ENCODE measurements around the gene FXYD1.

DNA sequence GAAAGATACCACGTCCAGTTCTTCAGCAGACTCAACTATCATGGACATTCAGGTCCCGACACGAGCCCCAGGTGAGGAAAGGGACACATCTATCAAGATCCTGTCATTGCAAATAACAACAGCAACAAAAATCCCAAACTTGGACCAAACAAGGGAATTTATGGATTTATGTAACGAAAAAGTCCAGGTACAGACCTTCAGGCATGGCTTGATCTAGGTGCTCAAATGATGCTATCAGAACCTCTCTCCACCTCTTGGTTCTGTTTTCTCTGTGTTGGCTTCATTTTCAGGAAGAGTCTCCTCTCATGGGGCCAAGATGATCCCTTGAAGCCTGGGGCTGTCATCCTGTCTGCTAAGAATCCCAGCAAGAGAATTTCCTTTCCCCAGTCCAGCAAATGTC is 18.8 kb downstream of the FXYD1 start:
- no peak for TF ChIP-seq ZBTB7A (IDR thresholded peaks at IDR 0.05; ENCODE audit: low read depth)
- TF ChIP-seq, protein P1, sequence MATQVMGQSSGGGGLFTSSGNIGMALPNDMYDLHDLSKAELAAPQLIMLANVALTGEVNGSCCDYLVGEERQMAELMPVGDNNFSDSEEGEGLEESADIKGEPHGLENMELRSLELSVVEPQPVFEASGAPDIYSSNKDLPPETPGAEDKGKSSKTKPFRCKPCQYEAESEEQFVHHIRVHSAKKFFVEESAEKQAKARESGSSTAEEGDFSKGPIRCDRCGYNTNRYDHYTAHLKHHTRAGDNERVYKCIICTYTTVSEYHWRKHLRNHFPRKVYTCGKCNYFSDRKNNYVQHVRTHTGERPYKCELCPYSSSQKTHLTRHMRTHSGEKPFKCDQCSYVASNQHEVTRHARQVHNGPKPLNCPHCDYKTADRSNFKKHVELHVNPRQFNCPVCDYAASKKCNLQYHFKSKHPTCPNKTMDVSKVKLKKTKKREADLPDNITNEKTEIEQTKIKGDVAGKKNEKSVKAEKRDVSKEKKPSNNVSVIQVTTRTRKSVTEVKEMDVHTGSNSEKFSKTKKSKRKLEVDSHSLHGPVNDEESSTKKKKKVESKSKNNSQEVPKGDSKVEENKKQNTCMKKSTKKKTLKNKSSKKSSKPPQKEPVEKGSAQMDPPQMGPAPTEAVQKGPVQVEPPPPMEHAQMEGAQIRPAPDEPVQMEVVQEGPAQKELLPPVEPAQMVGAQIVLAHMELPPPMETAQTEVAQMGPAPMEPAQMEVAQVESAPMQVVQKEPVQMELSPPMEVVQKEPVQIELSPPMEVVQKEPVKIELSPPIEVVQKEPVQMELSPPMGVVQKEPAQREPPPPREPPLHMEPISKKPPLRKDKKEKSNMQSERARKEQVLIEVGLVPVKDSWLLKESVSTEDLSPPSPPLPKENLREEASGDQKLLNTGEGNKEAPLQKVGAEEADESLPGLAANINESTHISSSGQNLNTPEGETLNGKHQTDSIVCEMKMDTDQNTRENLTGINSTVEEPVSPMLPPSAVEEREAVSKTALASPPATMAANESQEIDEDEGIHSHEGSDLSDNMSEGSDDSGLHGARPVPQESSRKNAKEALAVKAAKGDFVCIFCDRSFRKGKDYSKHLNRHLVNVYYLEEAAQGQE (IDR thresholded peaks at IDR 0.05; ENCODE audit: low read depth), result no peak
- TF ChIP-seq, protein P2, sequence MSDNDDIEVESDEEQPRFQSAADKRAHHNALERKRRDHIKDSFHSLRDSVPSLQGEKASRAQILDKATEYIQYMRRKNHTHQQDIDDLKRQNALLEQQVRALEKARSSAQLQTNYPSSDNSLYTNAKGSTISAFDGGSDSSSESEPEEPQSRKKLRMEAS (IDR thresholded peaks at IDR 0.05), result no peak
- no peak for TF ChIP-seq EP300 (IDR thresholded peaks at IDR 0.05; ENCODE audit: borderline replicate concordance)
